ENCODE data around the gene SLC25A3.
"Not testable (repeated sequence)": the region's sequence is repeated elsewhere in the genome, so short reads cannot be mapped to it uniquely, and the experiment has no call there.

Gene SLC25A3

DNA sequence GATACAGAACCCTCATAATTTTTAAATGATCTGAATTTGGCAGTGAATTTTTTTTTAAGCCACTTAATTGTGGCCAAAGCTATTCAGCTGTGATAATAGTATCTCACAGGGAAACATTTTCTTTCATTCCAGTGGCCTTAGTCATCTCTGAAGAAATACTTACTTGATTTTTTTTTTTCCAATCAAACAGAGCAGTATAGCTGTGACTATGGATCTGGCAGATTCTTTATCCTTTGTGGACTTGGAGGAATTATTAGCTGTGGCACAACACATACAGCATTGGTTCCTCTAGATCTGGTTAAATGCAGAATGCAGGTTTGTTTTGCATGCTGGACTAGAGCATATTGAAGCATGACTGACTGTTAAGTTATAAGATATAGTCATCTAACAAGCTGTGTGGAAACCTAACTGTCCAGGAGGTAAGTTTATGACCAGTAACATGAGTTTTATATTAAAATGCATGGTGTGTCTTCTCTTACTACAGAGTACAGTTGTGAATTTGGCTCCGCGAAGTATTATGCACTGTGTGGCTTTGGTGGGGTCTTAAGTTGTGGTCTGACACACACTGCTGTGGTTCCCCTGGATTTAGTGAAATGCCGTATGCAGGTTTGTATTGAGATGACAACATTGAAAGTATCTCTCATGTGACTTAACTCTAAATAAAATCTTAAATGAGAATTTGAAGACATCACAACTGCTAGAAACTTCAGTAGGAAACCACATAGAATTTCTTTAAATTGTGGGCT is 1.9 kb downstream of the SLC25A3 start:
- DNase-seq = no peak

- DNase-seq = not testable (repeated sequence)
Observed at GRCh38 chr12:98597313-98597712, 3.8 kb downstream of the SLC25A3 start.

- no peak for DNase-seq
Observed at GRCh38 chr12:98601924-98602323, 8.4 kb downstream of the SLC25A3 start.

- peak in 1 of 2 experiments; percentile 6 for DNase-seq
Observed at GRCh38 chr12:98606359-98606988, 13.0 kb downstream of the SLC25A3 start.

GRCh38 chr12:98610596-98610995 is 17.1 kb downstream of the SLC25A3 start:
- no peak for DNase-seq

DNA sequence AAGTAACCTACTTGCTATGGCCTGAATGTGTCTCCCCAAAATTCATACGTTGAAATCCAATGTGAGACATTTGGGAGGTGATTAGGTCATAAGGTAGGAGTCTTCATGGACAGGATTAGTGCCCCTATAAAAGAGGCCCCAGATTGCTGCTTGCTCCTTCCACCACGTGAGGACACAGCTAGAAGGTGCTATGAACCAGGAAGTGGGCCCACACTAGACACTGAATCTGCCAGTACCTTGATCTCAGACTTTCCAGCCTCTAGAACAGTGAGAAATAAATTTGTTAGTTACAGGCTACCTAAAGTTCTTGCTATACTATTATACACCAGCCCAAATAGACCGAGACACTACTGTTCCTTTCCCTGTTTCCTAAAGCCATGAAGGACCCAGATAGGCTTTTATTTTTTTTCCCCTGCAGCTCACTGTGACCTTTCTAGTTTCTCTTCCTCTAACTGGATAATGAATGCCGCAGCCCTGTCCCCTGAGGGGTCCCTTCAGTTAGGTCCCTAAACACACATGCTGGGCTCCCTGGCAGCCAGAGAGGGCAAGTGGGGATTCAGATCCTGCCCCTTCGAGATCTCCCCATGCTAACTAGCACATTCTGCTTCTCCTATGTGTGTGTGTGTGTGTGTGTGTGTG is 19.3 kb downstream of the SLC25A3 start:
- no peak for DNase-seq

- DNase-seq = no peak
Observed at GRCh38 chr12:98618952-98619351, 25.5 kb downstream of the SLC25A3 start.

DNA sequence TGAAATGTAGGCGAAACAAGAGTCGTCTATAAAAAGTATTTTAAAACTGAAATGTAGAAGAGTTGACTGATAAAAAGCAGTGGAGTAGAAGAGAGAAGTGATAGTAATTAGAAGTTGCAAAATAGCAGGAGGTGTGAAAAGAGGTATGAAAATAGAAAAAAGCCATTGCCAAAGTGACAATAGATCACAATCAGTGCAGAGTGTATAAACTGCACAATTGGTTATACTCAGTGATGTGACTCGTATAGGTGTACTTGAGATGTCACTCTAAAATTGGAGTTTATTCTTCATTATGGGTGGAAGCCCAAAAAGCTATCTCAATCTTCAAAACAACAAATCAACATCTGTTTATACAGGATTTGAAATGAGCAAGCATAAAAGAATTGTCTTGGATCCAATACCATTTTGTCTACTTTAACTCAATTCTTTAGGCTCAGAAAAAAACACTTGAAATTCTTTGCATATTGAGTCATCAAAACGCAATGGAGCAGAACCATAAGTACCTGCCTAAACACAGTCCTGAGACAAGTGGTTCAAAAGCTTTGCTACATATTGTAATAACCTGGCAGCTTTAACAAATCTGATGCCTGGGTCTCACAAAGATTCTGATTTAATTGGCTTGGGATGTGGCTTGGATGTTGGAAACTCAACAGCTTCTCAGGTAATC is 42.3 kb downstream of the SLC25A3 start:
- peak; percentile 4 to 43 for DNase-seq

DNA sequence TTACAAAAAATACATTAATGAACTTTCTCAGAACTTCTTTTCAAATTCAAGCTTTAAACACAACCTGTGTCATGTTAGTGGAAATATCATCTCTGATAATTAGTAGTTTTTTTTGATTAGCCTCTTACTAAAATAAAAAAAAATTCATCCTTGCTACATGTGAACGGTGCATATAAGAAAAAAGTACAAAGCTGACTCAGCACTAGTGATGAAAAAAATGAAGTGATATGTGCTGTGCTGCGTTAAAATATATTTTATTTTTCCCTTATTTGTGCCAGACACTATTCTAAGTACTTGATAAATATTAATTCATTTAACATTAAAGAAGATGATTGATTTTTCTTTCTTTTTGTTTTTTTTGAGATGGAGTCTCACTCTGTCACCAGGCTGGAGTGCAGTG is 43.6 kb downstream of the SLC25A3 start:
- no peak for DNase-seq

DNA sequence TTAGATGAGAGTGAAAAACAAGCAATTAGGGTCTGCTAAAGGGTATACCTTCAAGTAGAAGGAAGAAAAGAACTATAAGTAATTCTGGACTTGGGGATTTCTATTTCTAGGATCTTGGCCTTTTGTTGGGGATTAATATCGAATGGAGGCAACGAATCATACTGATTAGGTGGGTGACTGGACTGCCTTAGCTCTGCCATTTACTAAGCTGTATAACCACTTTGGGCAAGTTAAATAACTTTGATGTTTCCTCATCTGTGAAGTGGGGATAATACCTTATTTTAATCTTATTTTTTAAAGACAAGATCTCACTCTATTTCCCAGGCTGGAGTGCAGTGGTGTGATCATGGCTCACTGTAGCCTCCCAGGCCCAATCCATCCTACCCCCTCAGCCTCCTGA is 44.5 kb downstream of the SLC25A3 start:
- no peak for DNase-seq

DNA sequence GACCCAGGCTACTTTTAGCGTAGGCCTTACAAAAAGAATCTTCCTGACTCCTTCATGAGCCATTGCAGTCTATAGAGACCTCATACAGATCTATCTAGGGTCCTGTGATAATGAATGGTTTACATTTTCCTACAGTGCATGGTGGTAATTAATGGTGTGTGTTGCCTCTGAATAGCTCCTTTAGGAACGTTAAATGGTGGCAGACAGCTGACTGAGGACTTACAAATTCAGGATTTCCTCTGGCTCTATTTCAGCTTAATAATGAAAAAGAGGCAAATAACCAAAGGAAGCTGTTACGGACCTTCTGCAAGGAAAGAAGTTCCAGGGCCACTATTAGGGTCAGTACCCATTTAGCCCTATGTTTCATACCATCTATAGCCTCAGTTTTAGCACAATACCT is 46.0 kb downstream of the SLC25A3 start:
- DNase-seq = no peak

- DNase-seq = not testable (repeated sequence)
Observed at GRCh38 chr12:98642801-98643200, 49.3 kb downstream of the SLC25A3 start.

- DNase-seq = no peak
Observed at GRCh38 chr12:98644433-98644711, 50.9 kb downstream of the SLC25A3 start.

DNA sequence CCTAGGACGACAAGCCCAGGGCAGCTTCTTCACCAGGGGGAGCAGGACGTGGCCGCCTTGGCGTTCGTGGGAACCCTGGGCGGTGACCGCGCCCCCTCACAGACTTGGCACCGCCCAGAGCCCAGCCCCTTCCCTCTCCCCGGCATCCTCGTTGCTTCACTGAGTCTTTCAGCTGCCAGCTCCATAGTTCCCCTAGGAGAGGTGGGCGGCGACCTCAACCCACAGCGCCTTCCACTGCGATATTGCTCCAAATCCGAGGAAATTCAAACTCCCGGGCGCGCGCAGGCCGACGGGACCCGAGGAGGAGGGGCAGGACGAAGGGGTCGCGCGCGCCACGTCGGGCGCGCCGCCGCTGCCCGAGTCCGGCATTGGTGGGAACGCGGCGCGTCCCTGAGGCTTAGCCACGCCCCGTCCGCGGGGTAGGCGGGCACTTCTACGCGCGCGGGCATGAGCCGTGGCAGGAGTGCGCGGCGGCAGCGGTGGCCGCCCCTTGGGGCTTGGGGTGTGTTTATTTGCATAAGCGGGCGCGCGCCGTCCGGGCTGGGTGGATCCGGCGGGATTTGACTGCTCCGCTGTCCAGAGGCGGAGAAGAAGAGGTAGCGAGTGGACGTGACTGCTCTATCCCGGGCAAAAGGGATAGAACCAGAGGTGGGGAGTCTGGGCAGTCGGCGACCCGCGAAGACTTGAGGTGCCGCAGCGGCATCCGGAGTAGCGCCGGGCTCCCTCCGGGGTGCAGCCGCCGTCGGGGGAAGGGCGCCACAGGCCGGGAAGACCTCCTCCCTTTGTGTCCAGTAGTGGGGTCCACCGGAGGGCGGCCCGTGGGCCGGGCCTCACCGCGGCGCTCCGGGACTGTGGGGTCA is 51.5 kb downstream of the SLC25A3 start, which contains the start of the genes APAF1 and IKBIP:
Gene APAF1 (plus strand): TSS at position 579 of the 860 bp plus-strand sequence. CDS start 3,070 bp downstream, outside the sequence.
Gene IKBIP (minus strand): TSS at position 77 of the 860 bp plus-strand sequence. CDS start 87 bp downstream, outside the sequence.
- peak; percentile 89 to 98 for DNase-seq

- DNase-seq = no peak
Observed at GRCh38 chr12:98645572-98646067, 52.1 kb downstream of the SLC25A3 start.

- DNase-seq = peak in 1 of 2 experiments; percentile 3
Observed at GRCh38 chr12:98646294-98647090, 53.0 kb downstream of the SLC25A3 start.

GRCh38 chr12:98651328-98651727 is 57.8 kb downstream of the SLC25A3 start:
- no peak for DNase-seq

DNA sequence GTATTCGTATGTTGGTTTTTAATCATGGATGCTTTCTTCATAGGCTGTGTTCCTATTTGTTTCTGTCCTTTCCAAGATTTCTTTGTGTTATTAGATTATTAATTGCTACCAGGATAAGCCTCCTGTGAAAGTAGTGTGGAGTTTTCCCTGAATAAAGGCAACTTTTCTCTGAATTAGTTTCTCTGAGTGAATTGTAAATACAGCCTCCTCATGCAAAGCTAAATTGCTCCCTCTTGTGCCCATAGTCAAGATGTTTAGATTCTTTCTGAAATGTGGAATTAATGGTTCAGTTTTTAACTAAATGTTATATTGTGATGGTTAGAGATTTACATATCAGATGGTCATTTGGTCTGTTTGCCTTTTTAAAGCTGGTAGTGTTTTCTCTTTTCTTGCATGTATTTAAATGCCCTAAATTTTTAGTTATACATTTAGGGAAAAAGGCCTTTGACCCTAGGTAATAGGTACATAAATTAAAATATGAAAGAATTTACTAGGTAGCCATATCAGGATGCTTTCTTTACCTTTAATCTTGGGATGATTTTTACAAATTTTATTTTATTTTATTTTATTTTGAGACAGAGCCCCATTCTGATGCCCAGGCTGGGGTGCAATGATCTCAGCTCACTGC is 60.5 kb downstream of the SLC25A3 start:
- DNase-seq = peak; percentile 23 to 66
